Measurements from ENCODE around the gene FNIP2. TPM values are rescaled to one million over a fixed set of nuclear protein-coding genes. Genes with fewer than 3 reads are reported as not detected.

The FNIP2 gene
- total RNA-seq, 1 donor from 2014 or later: 30.5 TPM

DNA sequence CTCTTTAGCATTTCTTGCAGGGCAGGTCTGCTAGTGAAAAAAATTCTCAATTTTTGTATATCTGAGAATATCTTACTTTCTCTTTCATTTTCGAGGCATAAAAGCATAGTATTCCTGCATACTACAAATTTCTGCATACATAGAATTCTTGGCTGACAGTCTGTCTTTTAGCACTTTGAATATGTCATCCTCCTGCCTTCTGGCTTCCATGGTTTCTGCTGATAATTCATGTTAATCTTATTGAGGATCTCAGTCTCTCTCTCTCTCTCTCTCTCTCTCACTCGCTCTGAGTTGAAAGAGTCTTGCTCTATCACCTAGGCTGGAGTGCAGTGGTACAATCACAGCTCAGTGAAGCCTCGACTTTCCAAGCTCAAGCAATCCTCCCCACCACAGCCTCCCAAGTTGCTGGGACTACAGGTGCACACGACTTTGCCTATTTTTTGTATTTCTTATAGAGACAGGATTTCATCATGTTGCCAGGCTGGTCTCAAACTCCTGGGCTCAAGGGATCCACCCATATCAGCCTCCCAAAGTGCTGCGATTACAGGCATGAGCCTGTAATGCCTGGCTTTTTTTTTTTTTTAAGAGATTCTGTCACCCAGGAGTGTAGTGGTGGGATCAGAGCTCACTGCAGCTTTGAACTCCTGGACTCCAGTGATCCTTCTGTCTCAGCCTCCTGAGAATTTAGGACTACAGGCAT lies 161.3 kb downstream of the FNIP2 start:
- TF ChIP-seq, protein P1, sequence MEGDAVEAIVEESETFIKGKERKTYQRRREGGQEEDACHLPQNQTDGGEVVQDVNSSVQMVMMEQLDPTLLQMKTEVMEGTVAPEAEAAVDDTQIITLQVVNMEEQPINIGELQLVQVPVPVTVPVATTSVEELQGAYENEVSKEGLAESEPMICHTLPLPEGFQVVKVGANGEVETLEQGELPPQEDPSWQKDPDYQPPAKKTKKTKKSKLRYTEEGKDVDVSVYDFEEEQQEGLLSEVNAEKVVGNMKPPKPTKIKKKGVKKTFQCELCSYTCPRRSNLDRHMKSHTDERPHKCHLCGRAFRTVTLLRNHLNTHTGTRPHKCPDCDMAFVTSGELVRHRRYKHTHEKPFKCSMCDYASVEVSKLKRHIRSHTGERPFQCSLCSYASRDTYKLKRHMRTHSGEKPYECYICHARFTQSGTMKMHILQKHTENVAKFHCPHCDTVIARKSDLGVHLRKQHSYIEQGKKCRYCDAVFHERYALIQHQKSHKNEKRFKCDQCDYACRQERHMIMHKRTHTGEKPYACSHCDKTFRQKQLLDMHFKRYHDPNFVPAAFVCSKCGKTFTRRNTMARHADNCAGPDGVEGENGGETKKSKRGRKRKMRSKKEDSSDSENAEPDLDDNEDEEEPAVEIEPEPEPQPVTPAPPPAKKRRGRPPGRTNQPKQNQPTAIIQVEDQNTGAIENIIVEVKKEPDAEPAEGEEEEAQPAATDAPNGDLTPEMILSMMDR (conservative IDR thresholded peaks at IDR 0.05): no peak

DNA sequence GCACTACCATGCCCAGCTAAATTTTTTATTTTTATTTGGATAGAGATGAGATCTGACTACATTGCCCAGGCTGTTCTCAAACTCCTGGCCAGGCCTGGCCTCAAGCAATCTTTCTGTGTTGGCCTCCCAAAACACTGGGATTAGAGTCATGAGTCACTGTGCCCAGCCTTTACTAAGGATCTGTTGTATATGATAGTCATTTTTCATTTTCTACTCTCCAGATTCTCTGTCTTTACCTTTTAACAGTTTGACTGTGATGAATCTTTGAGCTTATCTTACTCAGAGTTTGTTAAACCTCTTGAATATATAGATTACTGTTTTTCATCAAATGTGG lies 161.8 kb downstream of the FNIP2 start:
- H3K27me3 Mint-ChIP-seq (ENCODE audit: low read depth): no peaks in the 10 kb centered on the region
- peaks cover 2% of the 10 kb centered on the region for H3K36me3 Mint-ChIP-seq (ENCODE audit: low read depth)
- no peaks in the 10 kb centered on the region for H3K4me1 Mint-ChIP-seq
- TF ChIP-seq, protein P1 (conservative IDR thresholded peaks at IDR 0.05): no peak
- DNase-seq (ENCODE audit: low read depth, low spot score): no peak
- H3K27ac Mint-ChIP-seq (ENCODE audit: unreplicated experiment): no peak overlapping the region
- no peak overlapping the region for H3K4me3 Mint-ChIP-seq
- peaks cover 3% of the 10 kb centered on the region for H3K9me3 Mint-ChIP-seq

More for the DNA sequence above, 161.3 kb downstream of the FNIP2 start:
- no peak for DNase-seq (ENCODE audit: low read depth, low spot score)
- Mint-ChIP-seq H3K9me3 (peaks cover 3% of the 10 kb centered on the region), H3K36me3 (ENCODE audit: low read depth) (peaks cover 2% of the 10 kb centered on the region), H3K27ac (ENCODE audit: unreplicated experiment) (no peak overlapping the region), H3K27me3 (ENCODE audit: low read depth) (no peaks in the 10 kb centered on the region), H3K4me1 (no peaks in the 10 kb centered on the region), H3K4me3 (no peak overlapping the region)

DNA sequence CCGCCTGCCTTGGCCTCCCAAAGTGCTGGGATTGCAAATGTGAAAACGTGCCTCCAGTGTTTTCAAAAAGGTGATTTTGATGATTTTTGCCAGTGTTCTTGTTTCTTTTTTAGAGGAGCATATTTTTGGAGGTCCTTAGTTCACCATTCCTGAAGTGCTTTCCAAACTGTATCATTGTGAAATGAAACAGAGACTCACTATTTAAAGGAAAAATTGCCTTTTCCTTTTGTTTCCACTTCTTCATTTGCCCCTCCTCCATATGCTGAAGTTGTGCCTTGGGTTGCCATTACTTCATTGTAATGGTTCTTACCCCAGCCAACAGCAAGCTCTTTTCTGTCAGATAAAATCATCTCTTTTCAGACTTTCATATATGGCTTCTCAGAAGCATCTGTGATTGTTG lies 164.4 kb downstream of the FNIP2 start:
- Mint-ChIP-seq H3K4me1 (no peaks in the 10 kb centered on the region), H3K4me3 (no peak overlapping the region), H3K36me3 (ENCODE audit: low read depth) (peaks cover 2% of the 10 kb centered on the region), H3K27ac (ENCODE audit: unreplicated experiment) (no peak overlapping the region), H3K27me3 (ENCODE audit: low read depth) (no peaks in the 10 kb centered on the region), H3K9me3 (peaks cover 3% of the 10 kb centered on the region)
- DNase-seq (ENCODE audit: low read depth, low spot score): no peak
- TF ChIP-seq, protein P1 (conservative IDR thresholded peaks at IDR 0.05): no peak

DNA sequence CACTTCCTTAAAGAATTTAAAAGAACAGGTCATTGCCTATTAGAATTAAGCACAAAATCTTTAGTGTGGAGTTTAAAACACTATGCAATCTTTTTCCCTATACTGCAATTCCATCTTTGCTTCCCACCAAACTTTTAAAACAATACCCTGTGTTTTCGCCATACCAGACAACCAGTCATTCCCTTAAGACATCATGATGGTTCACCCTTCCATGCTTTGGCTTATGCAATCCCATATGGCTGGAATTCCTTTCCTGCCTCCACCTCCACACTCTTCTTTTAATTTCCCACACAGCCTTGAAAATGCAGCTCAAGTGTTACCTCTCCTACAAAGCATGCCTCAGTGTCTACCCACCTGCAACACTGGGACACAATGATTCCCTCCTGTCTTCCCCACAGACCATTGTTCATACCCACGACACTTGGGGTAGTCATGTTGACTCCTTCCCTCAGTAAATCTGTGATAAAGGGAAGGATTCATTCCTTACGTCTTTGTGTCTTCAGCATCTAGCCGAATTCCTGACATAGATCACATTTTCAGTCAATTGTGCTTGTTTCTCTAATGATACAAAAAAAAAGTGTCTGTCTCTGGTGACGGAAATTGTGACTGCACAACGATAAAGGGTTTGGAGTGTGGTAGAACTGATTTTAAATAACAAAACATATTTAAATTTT lies 166.3 kb downstream of the FNIP2 start:
- no peak overlapping the region for H3K27ac Mint-ChIP-seq (ENCODE audit: unreplicated experiment)
- TF ChIP-seq, protein P1 (conservative IDR thresholded peaks at IDR 0.05): no peak
- H3K4me1 Mint-ChIP-seq: no peaks in the 10 kb centered on the region
- no peaks in the 10 kb centered on the region for H3K9me3 Mint-ChIP-seq
- no peak overlapping the region for H3K4me3 Mint-ChIP-seq
- DNase-seq (ENCODE audit: low read depth, low spot score): no peak
- no peaks in the 10 kb centered on the region for H3K27me3 Mint-ChIP-seq (ENCODE audit: low read depth)
- no peaks in the 10 kb centered on the region for H3K36me3 Mint-ChIP-seq (ENCODE audit: low read depth)

DNA sequence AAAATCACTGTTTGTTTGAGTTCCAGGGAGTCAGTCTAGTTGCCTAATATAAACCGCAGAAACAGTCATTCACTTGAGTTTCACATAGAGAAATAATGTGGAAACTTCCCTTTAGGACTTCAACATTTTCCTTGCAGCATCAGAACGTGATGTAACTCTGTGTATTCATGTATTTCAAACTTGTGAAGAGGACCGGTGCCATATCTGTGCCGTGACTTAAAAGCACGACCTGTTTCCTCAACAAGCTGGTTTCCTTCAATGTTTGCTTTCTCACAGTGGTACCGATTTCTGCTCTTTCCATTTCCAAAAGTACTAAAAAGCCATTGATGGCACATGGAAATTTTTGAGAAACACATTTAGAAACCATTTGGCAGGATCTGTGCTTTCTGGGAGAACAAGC lies 167.4 kb downstream of the FNIP2 start:
- H3K4me3 Mint-ChIP-seq: no peak overlapping the region
- no peak for DNase-seq (ENCODE audit: low read depth, low spot score)
- no peaks in the 10 kb centered on the region for H3K4me1 Mint-ChIP-seq
- TF ChIP-seq, protein P1 (conservative IDR thresholded peaks at IDR 0.05): no peak
- no peaks in the 10 kb centered on the region for H3K9me3 Mint-ChIP-seq
- no peaks in the 10 kb centered on the region for H3K27me3 Mint-ChIP-seq (ENCODE audit: low read depth)
- no peak overlapping the region for H3K27ac Mint-ChIP-seq (ENCODE audit: unreplicated experiment)
- H3K36me3 Mint-ChIP-seq (ENCODE audit: low read depth): no peaks in the 10 kb centered on the region
